MM.1S (cell line): ENCODE measurements around the gene PSMB9.

Source experiments
- DNase-seq: peaks from one replicate; pipeline ENCODE4 v3.0.0-alpha.2; 2015
- H2AFZ ChIP-seq: fragments of 300-600 bp; sonication (generic); 2 replicates; pipeline ENCODE4 v1.6.0; 2016; ENCODE audit warnings: antibody characterized with exemption, low read length
- H3F3A ChIP-seq: fragments of 300-600 bp; sonication (generic); 2 replicates; pipeline ENCODE4 v1.6.1; 2016; ENCODE audit warnings: mild to moderate bottlenecking, antibody characterized with exemption, low read length, moderate library complexity, mixed read lengths; ENCODE audit not compliant: insufficient read depth
- H3K27ac ChIP-seq: fragments of 300-600 bp; sonication (generic); 2 replicates; pipeline ENCODE4 v1.5.1; 2016; ENCODE audit warnings: mild to moderate bottlenecking, low read length
- H3K27me3 ChIP-seq: fragments of 300-600 bp; sonication (generic); replicated peaks from 2 replicates; pipeline ENCODE4 v1.6.0; 2016; ENCODE audit warnings: low read length; ENCODE audit not compliant: insufficient read depth
- H3K36me3 ChIP-seq: fragments of 300-600 bp; sonication (generic); replicated peaks from 2 replicates; pipeline ENCODE4 v1.6.1; 2016; ENCODE audit warnings: mild to moderate bottlenecking, low read length, mixed read lengths; ENCODE audit not compliant: insufficient read depth
- H3K4me1 ChIP-seq: fragments of 300-600 bp; sonication (generic); 2 replicates; pipeline ENCODE4 v1.6.1; 2016; ENCODE audit warnings: low read length, mixed read lengths
- H3K4me2 ChIP-seq: fragments of 300-600 bp; sonication (generic); 2 replicates; pipeline ENCODE4 v1.6.0; 2016; ENCODE audit warnings: low read depth, low read length
- H3K4me3 ChIP-seq: fragments of 300-600 bp; sonication (generic); 2 replicates; pipeline ENCODE4 v1.5.1; 2016; ENCODE audit warnings: low read length, mixed read lengths
- H3K79me2 ChIP-seq: fragments of 300-600 bp; sonication (generic); 2 replicates; pipeline ENCODE4 v1.6.1; 2016; ENCODE audit warnings: mixed run types, low read length, mixed read lengths
- H3K9ac ChIP-seq: fragments of 300-600 bp; sonication (generic); 2 replicates; pipeline ENCODE4 v1.6.1; 2016; ENCODE audit warnings: low read length, mixed read lengths
- H3K9me2 ChIP-seq: fragments of 300-600 bp; sonication (generic); replicated peaks from 2 replicates; pipeline ENCODE4 v1.6.1; 2016; ENCODE audit warnings: mild to moderate bottlenecking, low read length, mixed read lengths; ENCODE audit not compliant: insufficient read depth
- H3K9me3 ChIP-seq: fragments of 300-600 bp; sonication (generic); replicated peaks from 2 replicates; pipeline ENCODE4 v1.6.1; 2016; ENCODE audit warnings: mild to moderate bottlenecking, low read length, mixed read lengths; ENCODE audit not compliant: insufficient read depth
- H4K20me1 ChIP-seq: fragments of 300-600 bp; sonication (generic); 2 replicates; pipeline ENCODE4 v1.6.1; 2016; ENCODE audit warnings: mild to moderate bottlenecking, low read length, moderate library complexity, mixed read lengths; ENCODE audit not compliant: insufficient read depth
- EZH2 ChIP-seq: fragments of 300-600 bp; sonication (generic); optimal IDR thresholded peaks from 2 replicates; pipeline ENCODE3; 2017; ENCODE audit warnings: low read depth, mild to moderate bottlenecking, antibody characterized with exemption, low read length, mixed read lengths
- EZH2phosphoT487 ChIP-seq: fragments of 300-600 bp; sonication (generic); IDR thresholded peaks from 2 replicates; pipeline ENCODE4 v1.6.1; 2018; ENCODE audit warnings: antibody characterized with exemption, low read length
- TF ChIP-seq, protein P1 (sequence below): fragments of 300-600 bp; sonication (generic); IDR thresholded peaks from 2 replicates; pipeline ENCODE4 v1.5.1; 2016; ENCODE audit warnings: antibody characterized with exemption, low read length, mixed read lengths

PSMB9 gene

DNA sequence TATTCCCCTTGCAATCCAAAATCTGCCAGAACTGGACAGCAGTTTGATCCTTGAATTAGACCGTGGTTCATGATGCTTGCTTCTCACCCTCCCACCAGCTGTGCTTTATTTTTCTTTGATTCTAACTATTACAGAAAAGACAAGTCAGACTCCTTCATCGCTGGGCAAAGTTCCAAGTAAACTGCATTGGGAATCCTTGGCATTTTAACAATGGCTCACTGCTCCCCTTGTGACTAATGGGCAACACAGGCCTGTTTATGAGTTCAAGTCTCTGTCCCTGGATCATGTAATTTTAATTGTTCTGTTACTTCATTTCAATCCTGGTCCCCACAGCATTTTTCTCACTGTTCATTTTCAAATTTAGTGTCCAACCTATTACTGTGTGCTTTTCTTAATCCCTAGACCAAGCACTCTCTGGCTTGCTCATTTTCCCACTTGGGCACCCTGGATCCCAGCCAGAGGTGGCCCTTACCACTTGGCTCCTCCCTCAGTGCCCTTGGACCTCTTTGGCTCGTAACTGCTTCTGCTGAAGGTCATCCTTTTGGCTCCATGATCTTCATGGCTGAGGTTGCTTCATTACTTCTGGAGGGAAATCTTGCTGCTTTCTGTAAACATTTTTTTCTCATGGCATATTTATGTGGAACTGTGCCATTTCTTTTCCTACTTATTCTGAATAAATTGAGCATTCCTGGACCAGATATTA is 32.8 kb downstream of the PSMB9 start:
- no peaks in the 10 kb centered on the region for H3K79me2 ChIP-seq
- no peak for DNase-seq
- H3K27ac ChIP-seq, result no peak overlapping the region
- no peak overlapping the region for H3K9ac ChIP-seq
- H3K9me2 ChIP-seq, result no peaks in the 10 kb centered on the region
- TF ChIP-seq EZH2 (no peak), EZH2phosphoT487 (no peak)
- TF ChIP-seq, protein P1, sequence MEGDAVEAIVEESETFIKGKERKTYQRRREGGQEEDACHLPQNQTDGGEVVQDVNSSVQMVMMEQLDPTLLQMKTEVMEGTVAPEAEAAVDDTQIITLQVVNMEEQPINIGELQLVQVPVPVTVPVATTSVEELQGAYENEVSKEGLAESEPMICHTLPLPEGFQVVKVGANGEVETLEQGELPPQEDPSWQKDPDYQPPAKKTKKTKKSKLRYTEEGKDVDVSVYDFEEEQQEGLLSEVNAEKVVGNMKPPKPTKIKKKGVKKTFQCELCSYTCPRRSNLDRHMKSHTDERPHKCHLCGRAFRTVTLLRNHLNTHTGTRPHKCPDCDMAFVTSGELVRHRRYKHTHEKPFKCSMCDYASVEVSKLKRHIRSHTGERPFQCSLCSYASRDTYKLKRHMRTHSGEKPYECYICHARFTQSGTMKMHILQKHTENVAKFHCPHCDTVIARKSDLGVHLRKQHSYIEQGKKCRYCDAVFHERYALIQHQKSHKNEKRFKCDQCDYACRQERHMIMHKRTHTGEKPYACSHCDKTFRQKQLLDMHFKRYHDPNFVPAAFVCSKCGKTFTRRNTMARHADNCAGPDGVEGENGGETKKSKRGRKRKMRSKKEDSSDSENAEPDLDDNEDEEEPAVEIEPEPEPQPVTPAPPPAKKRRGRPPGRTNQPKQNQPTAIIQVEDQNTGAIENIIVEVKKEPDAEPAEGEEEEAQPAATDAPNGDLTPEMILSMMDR, result no peak
- no peaks in the 10 kb centered on the region for H3K4me1 ChIP-seq
- no peaks in the 10 kb centered on the region for H3K9me3 ChIP-seq
- H3K27me3 ChIP-seq, result peaks cover 7% of the 10 kb centered on the region; the same call in 1 of the 2 replicates
- H3F3A ChIP-seq, result no peaks in the 10 kb centered on the region
- H2AFZ ChIP-seq, result no peak overlapping the region
- H4K20me1 ChIP-seq, result no peaks in the 10 kb centered on the region
- no peak overlapping the region for H3K4me3 ChIP-seq
- H3K4me2 ChIP-seq, result no peak overlapping the region
- H3K36me3 ChIP-seq, result no peaks in the 10 kb centered on the region

DNA sequence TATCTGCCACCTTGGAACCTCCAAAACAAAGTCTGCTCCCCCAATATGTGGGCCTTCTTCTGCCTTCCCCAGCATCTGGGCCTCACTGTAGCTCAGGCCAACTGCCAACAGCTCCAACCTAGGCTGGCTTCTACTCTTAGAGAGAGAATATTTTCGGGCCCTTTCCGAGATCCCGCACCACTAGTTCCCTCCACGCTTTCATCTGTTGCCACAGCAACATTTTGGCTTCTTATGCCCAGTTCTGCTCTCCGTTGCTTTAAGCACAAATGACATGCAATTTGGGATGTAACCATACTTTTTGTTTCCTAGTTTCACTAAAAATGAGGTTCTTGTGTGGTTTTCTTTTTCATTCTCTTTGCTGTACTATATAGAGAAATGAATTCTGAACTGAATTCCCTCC is 33.6 kb downstream of the PSMB9 start:
- no peaks in the 10 kb centered on the region for H3K79me2 ChIP-seq
- no peaks in the 10 kb centered on the region for H3K9me3 ChIP-seq
- H2AFZ ChIP-seq, result no peak overlapping the region
- DNase-seq, result no peak
- no peaks in the 10 kb centered on the region for H3K9me2 ChIP-seq
- H3K27ac ChIP-seq, result no peak overlapping the region
- no peaks in the 10 kb centered on the region for H3F3A ChIP-seq
- H3K9ac ChIP-seq, result no peak overlapping the region
- no peak overlapping the region for H3K4me3 ChIP-seq
- H3K36me3 ChIP-seq, result no peaks in the 10 kb centered on the region
- H3K4me2 ChIP-seq, result no peak overlapping the region
- peaks cover 7% of the 10 kb centered on the region; the same call in 1 of the 2 replicates for H3K27me3 ChIP-seq
- H3K4me1 ChIP-seq, result no peaks in the 10 kb centered on the region
- no peaks in the 10 kb centered on the region for H4K20me1 ChIP-seq
- TF ChIP-seq EZH2phosphoT487 (no peak), EZH2 (no peak)
- TF ChIP-seq, protein P1, result no peak

DNA sequence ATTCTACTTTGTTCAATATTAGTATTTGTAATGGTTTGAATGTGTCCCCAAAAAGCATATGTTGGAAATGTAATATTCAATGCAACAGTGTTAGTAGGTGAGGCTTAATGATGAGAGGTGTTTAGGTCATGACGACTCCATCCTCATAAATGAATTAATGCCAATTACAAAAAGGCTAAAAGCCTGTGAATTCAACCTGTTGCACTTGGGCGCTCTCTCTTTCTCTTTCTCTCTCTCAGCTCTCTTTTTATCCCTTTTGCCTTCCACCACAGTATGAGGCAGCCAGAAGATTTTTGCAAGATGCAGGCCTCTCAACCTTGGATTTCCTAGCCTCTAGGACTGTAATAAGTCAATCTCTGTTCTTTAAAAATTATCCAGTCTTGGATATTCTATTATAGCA is 34.6 kb downstream of the PSMB9 start:
- Histone ChIP-seq H3K4me2 (no peak overlapping the region), H3K4me1 (no peaks in the 10 kb centered on the region), H4K20me1 (no peaks in the 10 kb centered on the region), H3K9me3 (no peaks in the 10 kb centered on the region), H3K9ac (no peak overlapping the region), H3K9me2 (no peaks in the 10 kb centered on the region), H3K27me3 (peaks cover 7% of the 10 kb centered on the region; the same call in 1 of the 2 replicates), H2AFZ (no peak overlapping the region), H3F3A (no peaks in the 10 kb centered on the region), H3K36me3 (no peaks in the 10 kb centered on the region), H3K27ac (no peak overlapping the region), H3K4me3 (no peak overlapping the region), H3K79me2 (no peaks in the 10 kb centered on the region)
- TF ChIP-seq EZH2 (no peak), EZH2phosphoT487 (no peak)
- TF ChIP-seq, protein P1, result no peak
- DNase-seq, result no peak
